GM19351 (cell line): ENCODE data around the gene CALHM3.
"Not testable (repeated sequence)": the region's sequence is repeated elsewhere in the genome, so short reads cannot be mapped to it uniquely, and the experiment has no call there.

Experiments
- ATAC-seq: cut with Tn5 transposase; IDR thresholded peaks from one replicate; pipeline ENCODE4 v1.9.1; 2021; ENCODE audit warnings: mild to moderate bottlenecking, moderate library complexity; ENCODE audit not compliant: unreplicated experiment

The CALHM3 gene, protein sequence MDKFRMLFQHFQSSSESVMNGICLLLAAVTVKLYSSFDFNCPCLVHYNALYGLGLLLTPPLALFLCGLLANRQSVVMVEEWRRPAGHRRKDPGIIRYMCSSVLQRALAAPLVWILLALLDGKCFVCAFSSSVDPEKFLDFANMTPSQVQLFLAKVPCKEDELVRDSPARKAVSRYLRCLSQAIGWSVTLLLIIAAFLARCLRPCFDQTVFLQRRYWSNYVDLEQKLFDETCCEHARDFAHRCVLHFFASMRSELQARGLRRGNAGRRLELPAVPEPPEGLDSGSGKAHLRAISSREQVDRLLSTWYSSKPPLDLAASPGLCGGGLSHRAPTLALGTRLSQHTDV

DNA sequence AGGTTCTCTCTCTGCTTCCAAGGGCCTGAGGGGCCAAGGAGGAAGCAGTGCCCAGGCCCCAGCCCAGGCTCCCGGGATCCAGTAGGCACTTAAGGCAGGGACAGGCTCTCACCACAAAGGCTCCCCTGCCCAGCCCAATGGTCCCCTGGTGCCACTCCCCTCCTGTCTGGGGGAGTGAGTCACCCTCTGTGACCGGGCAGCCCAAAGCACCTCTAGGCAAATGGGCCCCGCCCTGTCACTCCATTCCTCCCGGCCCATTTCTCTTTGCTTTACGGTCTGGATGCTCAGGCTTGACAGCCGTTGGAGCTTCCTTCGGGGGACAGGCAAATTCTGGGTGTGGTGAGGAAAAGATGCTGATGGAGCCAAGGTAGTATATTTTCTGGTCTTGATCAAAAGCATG is at the start of gene CALHM3:
Gene CALHM3 (minus strand): TSS at position 106 of the 400 bp plus-strand sequence. CDS start 208 bp downstream, outside the sequence.
- ATAC-seq, result no peak

DNA sequence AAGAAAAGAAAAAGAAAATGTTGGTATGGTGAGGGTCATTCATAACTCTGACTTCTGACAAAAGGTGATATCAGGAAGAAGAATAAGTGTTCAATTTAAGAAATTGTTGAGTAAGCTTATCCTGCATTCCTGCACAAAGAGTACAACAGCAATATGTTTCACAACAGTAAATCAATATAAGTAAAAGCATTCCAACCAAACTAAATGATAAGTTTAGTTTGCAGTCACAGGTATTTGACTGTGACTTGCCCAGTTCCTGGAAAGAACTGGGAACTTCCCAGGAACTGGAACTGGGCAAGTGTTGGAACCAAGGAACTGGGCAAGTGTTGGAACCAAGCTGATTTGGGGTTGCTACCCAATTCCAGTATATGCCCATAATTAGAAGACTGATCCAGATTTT is 49.5 kb upstream of the CALHM3 start:
- no peak for ATAC-seq

DNA sequence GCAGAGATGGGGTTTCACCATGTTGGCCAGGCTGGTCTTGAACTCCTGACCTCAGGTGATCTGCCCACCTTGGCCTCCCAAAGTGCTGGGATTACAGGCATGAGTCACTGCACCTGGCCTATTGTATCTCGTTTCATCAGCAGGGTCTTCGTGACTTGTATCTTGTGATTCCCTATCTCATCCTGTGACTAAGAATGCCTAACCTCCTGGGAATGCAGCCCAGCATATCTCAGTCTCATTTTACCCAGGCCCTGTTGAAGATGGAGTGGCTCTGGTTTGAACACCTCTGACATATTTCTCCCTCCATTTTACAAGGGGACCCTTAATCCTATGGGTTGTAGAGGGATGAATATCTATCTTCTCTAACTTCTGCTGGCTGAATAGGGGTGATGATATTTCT is 48.4 kb upstream of the CALHM3 start:
- not testable (repeated sequence) for ATAC-seq

DNA sequence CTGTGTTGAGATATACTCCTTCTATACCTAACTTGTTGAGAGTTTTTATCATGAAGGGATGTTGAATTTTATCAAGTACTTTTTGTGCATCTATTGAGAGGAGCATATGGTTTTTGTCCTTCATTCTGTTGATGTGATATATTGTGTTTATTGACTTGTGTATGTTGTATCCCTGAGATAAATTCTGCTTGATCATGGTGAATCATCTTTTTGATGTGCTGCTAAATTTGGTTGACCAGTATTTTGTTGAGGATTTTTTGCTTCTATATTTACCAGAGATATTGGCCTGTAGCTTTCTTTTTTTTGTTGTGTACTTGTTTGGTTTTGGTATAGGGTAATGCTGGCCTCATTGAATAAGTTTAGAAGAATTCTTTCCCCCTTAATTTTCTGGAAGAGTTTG is 46.9 kb upstream of the CALHM3 start:
- ATAC-seq, result no peak

DNA sequence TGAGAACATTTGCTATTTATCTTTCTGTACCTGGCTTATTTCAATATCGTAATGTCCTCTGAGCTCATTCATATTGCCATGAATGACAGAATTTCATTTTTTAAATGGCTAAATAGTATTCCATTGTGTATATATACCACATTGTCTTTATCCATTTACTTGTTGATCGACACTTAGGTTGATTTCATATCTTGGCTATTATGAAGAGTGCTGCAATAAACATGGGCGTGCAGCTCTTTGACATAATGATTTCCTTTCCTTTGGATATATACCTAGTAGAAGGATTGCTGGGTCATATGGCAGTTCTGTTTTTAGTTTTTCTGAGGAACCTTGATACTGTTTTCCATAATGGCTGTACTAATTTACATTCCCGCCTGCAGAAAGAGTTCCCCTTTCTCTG is 44.6 kb upstream of the CALHM3 start:
- no peak for ATAC-seq

DNA sequence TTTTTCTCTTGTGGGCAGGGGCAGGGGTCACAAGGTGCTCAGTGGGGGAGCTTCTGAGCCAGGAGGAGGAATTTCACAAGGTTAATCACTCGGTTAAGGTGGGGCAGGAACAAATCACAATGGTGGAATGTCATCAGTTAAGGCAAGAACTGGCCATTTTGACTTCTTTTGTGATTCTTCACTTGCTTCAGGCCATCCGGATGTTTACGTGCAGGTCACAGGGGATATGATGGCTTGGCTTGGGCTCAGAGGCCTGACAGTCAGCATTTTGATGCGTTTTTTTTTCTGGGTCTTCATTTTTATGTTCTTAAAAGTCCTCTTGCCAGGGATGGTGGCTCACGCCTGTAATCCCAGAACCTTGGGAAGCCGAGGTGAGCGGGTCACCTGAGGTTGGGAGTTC is 43.0 kb upstream of the CALHM3 start:
- ATAC-seq, result not testable (repeated sequence)

DNA sequence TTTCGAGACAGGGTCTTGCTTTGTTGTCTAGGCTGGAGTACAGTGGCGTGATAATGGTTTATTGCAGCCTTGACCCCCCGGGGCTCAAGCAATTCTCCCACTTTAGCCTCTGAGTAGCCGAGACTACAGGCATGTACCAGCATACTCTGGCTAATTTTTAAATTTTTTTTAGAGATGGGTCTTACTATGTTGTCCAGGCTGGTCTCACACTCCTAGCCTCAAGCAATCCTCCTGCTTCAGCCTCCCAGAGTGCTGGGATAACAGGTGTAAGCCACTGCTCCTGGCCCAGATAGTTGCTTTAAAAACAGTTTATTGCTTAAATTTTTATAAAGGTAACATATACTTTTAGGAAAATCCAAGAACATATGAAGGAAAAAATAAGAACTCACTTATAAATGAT is 40.8 kb upstream of the CALHM3 start:
- no peak for ATAC-seq

DNA sequence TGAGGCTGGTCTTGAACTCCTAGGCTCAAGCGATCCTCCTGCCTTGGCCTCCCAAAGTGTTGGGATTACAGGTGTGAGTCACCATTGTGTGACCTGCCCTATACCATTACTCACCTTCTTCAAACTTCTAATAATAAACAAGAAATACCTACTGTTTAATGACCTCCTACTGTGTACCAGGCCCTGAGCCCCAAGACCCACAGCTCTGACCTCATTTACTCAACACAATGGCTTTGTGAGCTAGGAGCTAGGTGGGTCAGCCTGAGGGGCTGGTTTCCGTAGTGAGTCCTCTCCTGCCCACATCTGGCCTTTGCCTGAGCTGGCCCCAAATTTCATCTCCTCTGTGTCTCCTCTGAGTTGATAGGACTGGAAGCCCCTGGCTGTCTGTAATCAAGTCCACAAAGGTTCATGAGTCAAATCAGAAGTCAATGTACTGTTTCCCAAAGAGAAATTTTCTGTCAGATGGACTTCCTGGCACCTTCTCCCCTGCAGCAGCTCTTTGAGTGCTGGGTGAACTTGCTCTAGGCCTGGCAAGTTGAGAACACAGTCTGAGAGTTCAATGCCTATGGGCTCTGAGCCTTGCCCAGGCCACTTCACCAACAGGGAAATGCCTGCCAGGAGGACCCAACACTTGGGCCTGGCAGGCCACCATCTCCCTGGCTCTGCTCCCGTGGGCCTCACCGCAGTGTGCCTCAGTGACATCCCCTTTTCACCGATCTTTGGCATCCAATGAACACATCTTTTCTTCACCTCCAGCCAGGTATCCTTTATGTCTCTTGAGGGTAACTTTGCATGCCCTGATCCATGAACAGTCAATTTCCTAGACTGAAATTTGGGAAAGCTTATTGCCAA is 38.4 kb upstream of the CALHM3 start:
- ATAC-seq, result no peak

DNA sequence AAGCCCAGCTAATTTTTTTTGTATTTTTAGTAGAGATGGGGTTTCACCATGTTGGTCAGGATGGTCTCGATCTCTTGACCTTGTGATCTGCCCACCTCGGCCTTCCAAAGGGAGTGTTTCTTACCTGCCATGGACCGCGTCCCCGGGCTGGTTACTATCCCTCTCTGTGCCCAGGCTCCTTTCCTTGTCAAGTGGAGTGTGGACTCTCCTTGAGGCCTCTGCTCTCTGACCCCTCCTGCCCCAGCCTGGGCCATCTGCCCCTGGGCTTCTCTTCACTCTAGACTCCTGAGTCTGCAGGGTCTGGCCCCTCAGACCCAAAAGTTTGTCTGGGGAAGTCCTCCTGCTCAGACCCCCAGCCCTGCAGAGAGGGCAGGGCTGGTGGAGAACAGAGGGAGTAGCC is 35.2 kb upstream of the CALHM3 start:
- no peak for ATAC-seq

DNA sequence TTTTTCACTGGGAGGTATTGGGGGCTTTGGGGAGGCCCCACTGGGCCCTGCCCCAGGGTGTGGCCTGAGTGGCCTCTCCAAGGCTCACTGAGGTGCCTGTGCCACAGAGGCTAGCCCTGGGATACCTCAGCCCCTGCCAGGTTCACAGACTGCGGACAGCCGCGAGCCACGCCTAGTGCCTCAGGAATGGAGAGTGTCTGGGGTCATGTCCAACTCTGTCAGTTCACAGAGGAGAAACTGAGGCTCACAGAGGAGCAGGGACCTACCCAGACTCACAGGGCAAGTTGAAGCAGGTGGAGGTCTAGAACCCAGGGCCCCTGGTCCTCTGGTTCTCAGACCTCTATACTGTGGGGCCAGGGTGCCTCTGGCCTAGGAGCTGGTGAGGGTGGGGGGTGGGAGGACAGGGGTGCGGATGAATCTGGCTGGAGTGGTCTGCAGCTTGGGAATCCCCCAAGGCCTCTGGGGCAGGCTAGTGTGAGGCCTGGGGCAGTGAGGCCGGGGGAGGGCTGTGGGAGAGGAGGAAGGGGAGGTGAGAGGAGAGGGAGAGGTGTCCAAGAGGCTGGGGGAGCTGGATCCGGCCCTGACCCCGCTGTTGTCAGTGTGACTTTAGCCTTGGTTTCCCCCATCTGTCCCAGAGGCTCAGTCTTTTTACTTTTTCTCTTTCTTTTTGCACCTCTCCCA is 34.5 kb upstream of the CALHM3 start:
- ATAC-seq, result no peak

DNA sequence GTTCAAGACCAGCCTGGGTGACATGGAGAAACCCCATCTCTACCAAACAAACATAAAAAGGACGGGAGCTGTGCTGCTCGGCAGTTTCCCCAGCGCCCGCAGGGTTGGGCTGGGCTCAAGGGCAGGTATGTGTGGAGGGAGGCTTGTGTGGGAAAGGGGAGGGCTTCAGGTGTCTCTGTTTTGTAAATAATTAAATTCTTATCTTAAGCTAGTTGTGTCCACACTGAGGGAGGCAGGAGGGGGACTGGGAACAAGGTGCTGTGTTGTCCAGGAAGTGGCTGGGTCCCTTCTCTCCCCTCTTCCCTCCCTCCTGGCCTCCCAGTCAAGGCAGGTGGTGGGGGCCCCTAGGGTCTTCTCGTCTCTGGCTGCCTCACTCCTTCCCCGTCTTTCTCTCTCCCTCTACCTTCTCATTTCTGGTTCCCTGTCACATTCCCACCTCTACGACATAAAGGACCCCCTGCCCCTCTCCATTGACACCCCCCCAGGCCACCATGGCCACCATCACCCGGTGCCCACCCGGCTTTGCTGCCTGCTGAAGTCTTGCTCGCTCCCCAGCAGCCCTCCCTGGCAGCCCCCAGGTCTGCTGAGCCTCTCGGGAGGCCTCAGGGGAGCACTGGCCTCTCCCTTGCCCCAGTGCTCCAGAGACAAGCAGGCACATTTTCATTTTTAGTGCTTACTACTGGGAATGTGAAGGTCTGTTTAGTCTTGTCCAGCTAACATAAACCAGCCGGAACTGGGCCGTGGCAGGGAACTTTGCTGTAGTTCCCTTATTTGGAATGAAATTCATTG is 33.7 kb upstream of the CALHM3 start:
- ATAC-seq, result no peak

DNA sequence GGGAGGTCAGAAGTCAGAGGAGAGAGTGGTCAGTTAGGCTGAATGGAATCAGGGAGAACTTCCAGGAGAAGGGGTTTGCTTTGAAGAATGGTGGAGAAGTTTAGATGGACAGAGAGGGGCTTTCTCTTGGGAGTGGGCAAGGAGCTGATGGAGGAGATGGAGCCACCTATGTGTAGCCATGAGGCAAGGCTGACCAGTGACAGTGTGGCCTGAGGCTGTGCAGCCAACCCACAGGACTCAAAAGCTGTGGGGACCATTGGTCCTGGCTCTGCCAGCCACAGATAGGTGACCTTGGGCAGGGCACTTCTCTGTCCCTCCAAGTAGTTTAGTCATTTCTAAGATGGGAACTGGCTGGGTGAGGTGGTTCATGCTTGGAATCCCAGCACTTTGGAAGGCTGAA is 33.1 kb upstream of the CALHM3 start:
- ATAC-seq, result no peak

DNA sequence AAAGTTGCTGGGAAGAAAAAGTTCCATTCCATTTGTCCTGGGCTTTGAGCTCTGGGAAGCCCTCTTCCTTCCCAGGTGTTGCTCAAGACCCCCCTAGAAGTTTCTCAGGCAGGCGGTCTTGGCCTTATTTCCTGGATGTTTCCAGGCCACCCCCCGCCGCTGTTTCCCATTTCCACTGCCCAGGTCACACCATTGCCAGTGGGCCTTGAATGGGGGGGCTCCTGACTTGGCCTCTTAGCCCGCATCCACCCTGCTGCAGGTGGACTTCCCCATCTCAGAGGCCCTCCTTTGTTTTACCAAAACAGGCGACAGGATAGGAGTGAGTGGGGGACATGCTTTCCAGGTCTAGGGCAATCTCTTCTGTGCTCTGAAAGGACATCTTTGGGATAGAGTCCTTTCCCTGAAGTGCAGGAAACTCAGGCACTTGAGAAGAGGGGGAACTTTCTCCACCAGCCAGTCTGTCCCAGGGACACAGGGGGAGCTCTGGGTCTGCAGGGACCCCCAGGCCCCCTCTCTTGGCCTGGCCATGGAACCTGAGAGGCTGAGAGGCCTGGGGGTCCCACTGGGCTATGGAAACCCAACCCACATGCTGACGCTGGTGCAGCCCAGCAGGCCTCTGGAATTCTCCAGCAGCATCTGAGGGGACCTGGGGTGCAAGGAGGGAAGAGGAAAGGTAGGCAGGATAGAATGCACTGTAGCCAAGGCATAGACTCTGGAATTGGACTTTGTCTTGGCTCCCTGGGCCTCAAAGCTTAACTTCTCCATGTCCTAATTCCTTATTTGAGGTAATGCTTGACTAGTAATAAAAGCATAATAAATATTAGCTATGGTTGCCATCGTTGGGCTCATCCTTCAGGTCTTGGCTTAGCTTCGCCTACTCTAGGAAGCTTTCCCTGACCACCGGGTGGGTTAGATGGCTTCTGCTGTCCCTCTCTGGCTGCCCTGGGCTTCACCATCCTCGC is 32.0 kb upstream of the CALHM3 start:
- ATAC-seq, result no peak

DNA sequence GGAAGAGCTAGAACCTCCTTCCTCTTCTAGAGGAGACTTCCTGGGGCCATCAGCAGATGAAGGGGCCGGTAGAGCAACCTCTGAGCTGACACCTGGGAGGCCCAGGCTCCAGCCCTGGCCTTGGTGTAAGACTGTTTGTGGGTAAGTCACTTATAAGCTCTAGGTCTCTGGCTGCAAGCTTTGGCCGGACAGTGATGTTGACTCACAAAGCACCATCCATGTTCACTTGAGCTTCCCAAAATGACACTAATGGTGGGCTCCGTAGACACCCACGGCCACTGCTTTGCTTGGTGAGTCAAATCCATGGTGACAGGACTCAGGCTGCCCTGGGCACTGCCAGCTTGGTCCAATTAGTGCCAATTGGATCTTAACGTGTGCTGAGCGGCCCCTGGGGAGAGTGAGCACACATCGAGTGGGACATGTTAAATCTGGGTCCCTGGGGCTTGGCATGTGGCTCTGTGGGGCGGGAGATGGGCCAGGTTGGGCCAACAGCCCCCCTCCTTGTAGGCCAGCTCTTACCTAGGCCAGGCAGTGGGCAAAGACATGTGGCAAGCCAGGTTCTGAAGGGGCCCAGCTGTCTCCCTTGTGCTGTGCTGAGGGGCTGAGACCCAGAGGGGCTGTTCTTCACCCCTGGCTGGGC is 31.1 kb upstream of the CALHM3 start:
- no peak for ATAC-seq

DNA sequence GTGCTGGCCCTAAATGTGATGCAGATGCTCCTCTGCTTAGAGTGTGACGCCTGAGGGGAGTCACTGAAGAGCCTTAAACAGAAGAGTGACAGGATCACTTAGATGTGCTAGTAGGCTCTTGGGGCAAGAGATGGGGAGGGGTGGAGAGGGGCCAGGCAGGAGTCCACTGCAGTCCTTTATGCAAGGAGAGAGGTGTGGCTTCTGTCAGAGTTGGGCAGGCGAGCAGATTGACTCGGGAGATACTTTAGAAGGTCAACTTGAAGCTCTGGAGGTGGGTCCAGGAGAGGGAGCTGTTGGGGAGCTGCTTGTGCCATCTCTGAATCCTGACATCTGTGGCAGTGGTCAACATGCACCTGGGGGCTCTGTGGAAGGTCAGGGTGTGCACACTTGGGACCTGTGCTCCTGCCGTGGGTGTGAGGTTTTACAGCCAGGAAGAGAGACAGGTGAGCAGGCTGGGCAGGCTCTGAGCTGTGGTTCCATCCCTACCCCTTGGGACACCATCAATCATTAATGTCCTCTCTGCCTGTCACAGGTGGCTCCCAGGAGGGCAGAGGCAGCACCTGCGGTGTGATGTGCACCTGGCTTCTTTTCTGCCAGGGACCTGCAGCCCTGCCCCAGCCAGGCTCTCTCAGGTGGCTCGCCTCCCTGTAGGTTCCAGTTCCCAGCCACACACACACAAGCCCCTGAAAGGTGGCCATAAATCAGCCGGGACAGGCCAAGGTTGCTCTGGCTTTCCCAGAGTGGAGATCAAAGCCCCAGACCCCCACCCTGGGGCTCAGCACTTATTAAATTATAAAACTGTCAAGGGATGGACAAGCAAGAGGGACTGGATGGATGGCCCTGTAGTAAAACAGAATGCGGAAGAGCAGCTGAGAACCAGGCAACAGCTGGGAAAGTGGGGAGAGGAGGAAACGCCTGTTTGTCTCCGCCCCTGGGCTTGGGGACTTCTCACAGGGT is 28.5 kb upstream of the CALHM3 start:
- no peak for ATAC-seq

DNA sequence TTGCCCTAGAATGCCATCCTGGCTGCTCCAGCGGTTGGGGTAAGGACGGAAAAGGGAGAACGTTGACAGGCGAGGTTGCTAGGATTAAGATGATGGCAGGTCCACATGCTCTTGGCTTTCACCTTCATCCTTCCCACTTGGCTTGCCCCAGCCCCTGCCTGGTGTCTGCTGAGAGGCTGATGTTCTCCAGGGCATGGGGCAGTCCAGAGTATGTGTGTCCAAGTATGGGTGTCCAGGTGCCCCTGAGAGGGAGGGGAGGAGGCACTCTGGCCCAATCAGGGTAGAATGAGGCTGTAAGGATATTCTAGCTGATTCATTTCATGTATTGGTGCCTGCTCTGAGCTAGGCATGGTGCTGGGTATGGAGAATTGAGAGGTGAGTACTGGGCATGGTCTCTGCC is 27.0 kb upstream of the CALHM3 start:
- no peak for ATAC-seq

DNA sequence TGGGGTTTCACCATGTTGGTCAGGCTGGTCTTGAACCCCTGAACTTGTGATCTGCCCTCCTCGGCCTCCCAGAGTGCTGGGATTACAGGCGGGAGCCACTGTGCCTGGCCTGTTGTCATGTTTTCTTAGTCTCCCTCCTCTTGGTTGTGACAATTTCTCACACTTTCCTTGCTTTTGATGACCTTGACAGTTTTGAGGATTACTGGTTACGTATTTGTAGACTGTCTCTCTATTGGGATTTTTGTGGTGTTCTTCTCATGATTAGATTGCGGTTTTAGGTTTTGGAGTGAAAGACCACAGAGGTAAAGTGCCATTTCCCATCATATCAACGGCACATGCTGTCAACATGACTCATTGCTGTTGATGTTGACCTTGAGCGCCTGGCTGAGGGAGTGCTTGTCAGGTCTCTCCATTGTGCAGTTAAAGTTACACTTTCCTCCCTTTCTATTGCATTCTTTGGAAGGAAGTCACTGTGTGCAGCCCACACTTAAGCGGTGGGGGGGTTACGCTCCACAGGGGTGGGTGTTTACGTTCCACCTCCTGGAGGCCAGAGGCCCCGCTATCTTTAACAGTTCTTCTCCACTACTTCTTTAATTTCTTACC is 25.2 kb upstream of the CALHM3 start:
- no peak for ATAC-seq

DNA sequence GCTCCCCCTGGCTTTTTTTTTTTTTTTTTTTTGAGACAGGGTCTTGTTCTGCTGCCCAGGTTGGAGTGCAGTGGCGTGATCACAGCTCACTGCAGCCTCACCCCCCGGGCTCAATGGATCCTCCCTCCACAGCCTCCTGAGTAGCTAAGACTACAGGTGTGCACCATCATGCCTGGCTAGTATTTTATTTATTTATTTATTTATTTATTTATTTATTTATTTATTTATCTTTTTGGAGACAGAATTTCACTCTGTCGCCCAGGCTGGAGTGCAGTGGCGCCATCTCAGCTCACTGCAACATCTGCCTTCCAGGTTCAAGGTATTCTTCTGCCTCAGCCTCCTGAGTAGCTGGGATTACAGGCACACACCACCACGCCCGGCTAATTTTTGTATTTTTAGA is 24.7 kb upstream of the CALHM3 start:
- ATAC-seq, result not testable (repeated sequence)
